Duodenal mucosa (tissue), 2 donors: ENCODE results near the gene KCTD15.

Experiments
- H3K27ac ChIP-seq: one replicate; pipeline ENCODE4 v1.7.0; 2013; ENCODE audit warnings: low read depth, low read length
- H3K27me3 ChIP-seq, 2 donors: one replicate each; pipeline ENCODE4 v1.7.0; 2013; ENCODE audit warnings: low read length in 2 of 2, control low read depth in 1 of 2; ENCODE audit not compliant: insufficient read depth in 2 of 2, control insufficient read depth in 1 of 2
- H3K36me3 ChIP-seq, 2 donors: one replicate each; pipeline ENCODE4 v1.7.0; 2013; ENCODE audit warnings: low read length in 2 of 2, control low read depth in 1 of 2; ENCODE audit not compliant: insufficient read depth in 2 of 2, control insufficient read depth in 1 of 2
- H3K4me1 ChIP-seq, 2 donors: one replicate each; pipeline ENCODE4 v1.7.0; 2013; ENCODE audit warnings: low read length in 2 of 2, control low read depth in 1 of 2; ENCODE audit not compliant: insufficient read depth in 2 of 2, control insufficient read depth in 1 of 2
- H3K4me3 ChIP-seq, 2 donors: one replicate each; pipeline ENCODE4 v1.7.0; 2013; ENCODE audit warnings: low read length in 2 of 2, low read depth in 1 of 2
- H3K9ac ChIP-seq, 2 donors: one replicate each; pipeline ENCODE4 v1.7.0; 2013; ENCODE audit warnings: low read length in 2 of 2, low read depth in 1 of 2
- H3K9me3 ChIP-seq, 2 donors: one replicate each; pipeline ENCODE4 v1.7.0; 2013; ENCODE audit warnings: low read length in 2 of 2, control low read depth in 1 of 2; ENCODE audit not compliant: control insufficient read depth in 1 of 2

Gene KCTD15

DNA sequence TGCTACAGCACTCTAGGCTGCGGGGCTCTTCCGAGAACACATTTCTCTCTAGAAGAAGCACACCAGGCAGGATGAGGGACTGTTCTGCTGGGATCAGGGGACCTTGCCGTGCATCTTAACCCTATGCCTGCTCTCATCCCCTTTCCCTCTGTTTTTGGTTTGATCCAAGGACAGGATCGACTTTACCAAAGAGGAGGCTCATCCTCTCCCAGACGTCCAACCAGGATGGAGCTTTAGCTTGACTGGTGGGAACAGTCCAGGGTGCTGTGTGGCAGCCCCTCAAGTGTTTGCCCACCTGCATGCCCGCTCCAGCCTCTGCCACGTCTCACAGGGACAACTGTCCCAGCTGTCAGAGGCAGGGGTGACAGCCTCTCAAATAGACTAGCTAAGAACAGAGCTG is 42.3 kb upstream of the KCTD15 start:
- H3K27ac ChIP-seq = no peak overlapping the region
- no peaks in the 10 kb centered on the region for H3K36me3 ChIP-seq
- H3K4me3 ChIP-seq = no peak overlapping the region
- no peaks in the 10 kb centered on the region for H3K27me3 ChIP-seq
- no peaks in the 10 kb centered on the region for H3K9me3 ChIP-seq
- no peak overlapping the region for H3K9ac ChIP-seq
- no peaks in the 10 kb centered on the region for H3K4me1 ChIP-seq

DNA sequence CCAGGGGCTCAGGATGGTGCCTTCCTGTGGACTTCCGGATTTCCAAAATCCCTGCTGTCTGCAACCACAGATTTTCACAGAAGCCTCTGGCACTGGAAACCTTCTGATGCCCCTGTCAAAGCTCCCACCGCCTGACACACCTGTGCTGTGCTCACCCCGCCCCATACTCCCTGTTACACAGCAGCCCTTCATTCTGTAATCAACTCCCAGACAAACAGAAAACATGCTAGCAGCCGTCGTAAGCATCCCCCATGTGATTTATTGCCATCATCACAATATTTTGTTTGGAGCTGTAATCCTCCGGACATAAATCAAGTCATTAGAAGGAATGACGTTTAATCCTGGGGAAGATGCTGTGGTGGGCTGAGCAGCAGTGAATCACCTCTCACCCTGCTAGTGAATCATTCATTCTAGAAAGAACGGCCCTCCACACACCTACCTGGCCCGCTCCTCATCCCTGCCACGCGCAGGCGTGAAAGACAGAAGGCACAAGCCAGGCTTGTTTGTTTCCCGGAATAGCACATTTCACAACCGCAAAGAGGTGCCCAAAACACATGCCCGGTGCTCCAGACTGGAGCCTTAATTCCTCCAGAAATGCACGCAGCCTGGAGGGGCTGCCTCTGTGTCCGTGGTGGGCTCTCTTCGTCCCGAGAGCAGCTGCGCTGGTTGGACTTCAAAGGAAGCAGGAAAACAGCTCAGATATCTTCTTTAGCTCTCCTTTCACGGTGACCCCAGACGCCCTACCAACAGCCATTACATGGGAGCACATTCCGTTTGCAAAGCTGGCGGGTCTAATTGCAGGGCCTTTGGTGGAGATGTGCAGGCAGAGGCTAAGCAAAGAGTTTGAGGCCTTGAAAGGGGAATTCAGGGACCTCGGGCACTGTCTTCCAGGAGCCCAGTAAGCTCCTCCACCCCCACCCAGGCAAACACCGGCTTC is 41.3 kb upstream of the KCTD15 start:
- H3K36me3 ChIP-seq = no peaks in the 10 kb centered on the region
- no peaks in the 10 kb centered on the region for H3K4me1 ChIP-seq
- H3K9ac ChIP-seq = no peak overlapping the region
- no peaks in the 10 kb centered on the region for H3K9me3 ChIP-seq
- no peak overlapping the region for H3K4me3 ChIP-seq
- no peaks in the 10 kb centered on the region for H3K27me3 ChIP-seq
- H3K27ac ChIP-seq = no peak overlapping the region

DNA sequence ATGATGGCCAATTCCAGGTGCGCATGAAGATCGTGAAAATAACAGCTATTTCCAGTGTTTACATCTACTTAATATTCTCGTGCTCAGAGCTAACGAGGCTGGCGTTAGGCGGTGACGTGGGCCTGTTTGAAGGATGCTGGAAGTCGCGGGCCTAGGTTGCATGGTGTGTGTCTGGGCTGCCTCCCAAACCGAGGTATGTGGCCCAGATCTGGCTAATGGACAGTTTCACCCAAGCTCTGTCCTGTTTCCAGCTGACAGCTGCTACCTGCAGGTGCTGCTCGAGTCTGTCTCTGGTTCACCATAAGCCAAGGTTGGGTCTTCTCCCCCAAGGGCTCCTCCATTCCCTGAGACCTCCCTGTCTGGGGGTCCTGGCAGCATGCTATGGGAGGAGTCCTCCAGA is 40.5 kb upstream of the KCTD15 start:
- H3K4me3 ChIP-seq = no peak overlapping the region
- no peak overlapping the region for H3K9ac ChIP-seq
- H3K27me3 ChIP-seq = no peaks in the 10 kb centered on the region

DNA sequence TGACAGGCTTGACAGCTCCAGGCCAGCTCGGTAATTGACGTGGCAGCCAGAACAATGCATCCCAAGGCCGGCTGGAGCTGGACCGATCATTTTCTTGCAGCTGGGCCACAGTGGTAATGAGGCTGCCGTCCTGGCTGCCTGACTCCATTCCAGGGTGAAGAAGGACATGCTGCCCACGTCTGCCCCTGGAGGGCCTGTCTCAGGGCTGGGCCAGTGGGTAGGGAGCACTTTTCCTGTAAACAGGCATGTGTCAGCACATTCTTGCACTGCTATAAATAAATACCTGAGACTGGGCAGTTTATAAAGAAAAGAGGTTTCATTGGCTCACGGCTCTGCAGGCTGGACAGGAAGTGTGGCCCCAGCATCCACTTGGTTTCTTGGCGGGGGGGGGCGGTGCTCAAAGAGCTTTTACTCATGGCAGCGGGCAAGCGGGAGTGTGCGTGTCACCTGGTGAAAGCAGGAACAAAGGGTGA is 38.1 kb upstream of the KCTD15 start:
- no peaks in the 10 kb centered on the region for H3K27me3 ChIP-seq
- H3K36me3 ChIP-seq = no peaks in the 10 kb centered on the region
- H3K4me1 ChIP-seq = no peaks in the 10 kb centered on the region
- no peak overlapping the region for H3K4me3 ChIP-seq
- no peaks in the 10 kb centered on the region for H3K9me3 ChIP-seq
- no peak overlapping the region for H3K27ac ChIP-seq
- no peak overlapping the region for H3K9ac ChIP-seq

More for the DNA sequence above, 40.5 kb upstream of the KCTD15 start:
- Histone ChIP-seq H3K36me3 (no peaks in the 10 kb centered on the region), H3K27ac (no peak overlapping the region), H3K4me1 (no peaks in the 10 kb centered on the region), H3K9me3 (no peaks in the 10 kb centered on the region)

DNA sequence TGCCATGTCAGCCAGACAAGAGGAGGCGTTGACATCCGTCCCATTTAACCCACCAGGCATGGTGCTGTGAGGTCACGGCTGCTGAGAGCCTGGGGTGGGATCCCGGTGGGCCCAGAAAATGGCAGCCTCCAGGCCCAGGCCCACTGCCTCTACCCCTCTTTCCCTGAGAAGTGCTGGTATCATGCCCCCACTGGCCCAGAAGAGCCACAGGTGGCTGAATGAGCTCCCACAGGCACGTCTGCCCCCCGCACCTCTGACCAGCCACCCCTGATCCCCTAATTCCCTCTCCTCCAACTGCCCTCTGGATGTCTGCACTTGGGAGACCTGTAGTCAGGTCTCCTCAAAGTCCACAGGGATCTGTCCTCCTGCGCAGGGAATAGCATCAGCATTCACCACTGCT is 37.3 kb upstream of the KCTD15 start:
- Histone ChIP-seq H3K4me1 (no peaks in the 10 kb centered on the region), H3K36me3 (no peaks in the 10 kb centered on the region), H3K4me3 (no peak overlapping the region), H3K9ac (no peak overlapping the region), H3K27me3 (no peaks in the 10 kb centered on the region), H3K27ac (no peak overlapping the region), H3K9me3 (no peaks in the 10 kb centered on the region)

DNA sequence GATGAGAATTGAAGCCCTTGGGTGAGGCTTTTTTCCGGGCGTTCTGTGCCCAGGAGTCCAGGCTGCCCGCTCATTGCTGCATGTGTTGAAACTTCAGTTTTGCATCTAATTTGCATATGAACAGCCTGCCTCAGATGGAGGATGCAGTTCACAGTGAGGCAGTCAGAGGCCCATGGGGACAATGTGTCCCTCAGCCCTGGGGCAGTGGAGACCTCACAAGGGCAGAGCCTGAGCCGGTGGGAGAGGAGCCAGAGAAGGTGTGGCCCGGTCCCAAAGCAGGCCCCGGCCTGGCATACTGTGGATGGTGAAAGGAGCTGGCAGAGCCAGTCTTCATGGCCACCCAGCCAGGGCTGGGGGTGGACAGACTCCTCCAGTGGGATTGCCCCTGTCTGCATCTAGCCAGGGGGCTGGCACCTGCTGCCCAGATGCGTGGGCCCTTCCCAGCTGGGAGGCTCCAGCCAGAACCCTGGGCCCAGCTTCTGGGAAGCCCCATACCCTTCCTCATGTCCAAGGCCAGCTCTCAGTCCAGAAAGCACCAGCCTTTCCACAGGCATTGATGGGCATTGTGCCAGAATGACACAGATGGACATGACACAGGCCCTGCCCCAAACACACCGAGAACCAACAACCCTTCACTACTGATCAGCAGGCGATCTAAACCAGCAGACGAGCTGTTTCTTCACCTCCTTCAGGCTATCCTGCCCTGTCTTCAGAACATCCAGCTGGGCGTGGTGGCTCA is 32.9 kb upstream of the KCTD15 start:
- H3K9ac ChIP-seq = no peak overlapping the region
- H3K4me1 ChIP-seq = no peaks in the 10 kb centered on the region
- no peak overlapping the region for H3K4me3 ChIP-seq
- no peaks in the 10 kb centered on the region for H3K9me3 ChIP-seq
- H3K27me3 ChIP-seq = no peaks in the 10 kb centered on the region
- no peaks in the 10 kb centered on the region for H3K36me3 ChIP-seq
- no peak overlapping the region for H3K27ac ChIP-seq

DNA sequence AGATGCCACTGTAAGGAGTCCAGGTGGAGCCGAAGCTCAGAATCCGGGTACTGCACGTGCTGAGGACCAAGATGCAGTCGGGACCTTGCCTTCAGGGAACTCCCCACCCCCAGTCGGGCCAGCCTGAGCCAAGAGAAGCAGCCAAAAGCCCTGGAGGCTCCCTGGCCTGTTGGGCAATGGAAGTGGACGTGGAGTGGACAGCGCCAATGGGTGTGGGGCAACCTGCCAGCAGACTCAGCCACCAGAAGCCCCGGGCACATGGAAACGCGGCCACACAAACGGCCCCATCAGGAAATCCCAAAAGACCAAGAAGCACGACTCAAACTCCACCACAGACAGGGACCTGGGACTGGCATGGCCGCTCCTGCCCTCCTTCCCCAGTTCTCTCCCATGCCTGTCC is 30.0 kb upstream of the KCTD15 start:
- Histone ChIP-seq H3K27ac (no peak overlapping the region), H3K4me1 (no peaks in the 10 kb centered on the region), H3K36me3 (no peaks in the 10 kb centered on the region), H3K9me3 (no peaks in the 10 kb centered on the region), H3K27me3 (peaks cover 0 to 5% of the 10 kb centered on the region in 2 donors), H3K4me3 (no peak overlapping the region), H3K9ac (no peak overlapping the region)

DNA sequence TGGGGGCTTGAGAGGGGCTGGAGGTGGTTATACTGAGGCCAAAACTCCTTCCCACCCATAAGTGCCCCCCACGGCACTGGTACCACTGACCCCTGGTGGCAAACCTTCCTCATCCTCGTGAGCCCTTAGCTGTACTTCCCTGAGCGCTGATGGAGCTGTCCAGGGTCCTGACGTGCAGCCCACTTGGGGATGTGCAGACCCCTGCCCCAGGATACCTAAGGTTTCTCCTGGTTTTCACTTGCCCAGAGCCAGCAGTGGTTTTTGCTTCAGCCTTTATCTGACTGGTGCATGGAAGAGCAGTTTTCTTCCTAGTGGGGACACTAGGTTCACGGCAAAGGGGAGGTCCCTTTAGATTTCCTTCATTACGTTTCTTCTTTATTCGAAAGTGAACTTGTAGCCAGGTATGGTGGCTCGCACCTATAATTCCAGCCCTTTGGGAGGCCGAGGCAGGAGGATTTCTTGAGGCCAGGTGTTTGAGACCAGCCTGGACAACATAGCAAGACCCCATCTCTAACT is 28.7 kb upstream of the KCTD15 start:
- H3K27me3 ChIP-seq = peaks cover 0 to 5% of the 10 kb centered on the region in 2 donors
- H3K27ac ChIP-seq = no peak overlapping the region
- no peaks in the 10 kb centered on the region for H3K9me3 ChIP-seq
- no peaks in the 10 kb centered on the region for H3K36me3 ChIP-seq
- no peak overlapping the region for H3K9ac ChIP-seq
- no peak overlapping the region for H3K4me3 ChIP-seq
- no peaks in the 10 kb centered on the region for H3K4me1 ChIP-seq

DNA sequence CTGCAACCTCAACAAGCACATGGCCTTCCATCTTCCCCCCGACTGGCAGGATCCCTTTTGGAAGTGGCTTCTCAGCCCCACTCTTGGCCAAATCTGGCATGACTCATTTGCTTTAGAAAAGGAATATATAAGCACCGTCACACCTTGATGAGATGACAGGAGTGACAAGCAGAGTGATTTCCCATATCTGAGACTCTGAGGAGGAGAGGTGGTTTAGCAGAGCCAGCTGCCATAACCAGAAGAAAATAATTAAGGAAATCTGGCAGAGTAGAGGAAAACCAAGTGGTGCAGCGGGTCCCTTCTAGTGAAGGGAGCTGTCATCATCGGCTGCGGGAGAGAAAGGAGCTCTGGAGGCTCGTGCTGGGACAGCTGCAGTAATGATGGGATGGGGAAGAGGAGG is 27.5 kb upstream of the KCTD15 start:
- no peak overlapping the region for H3K9ac ChIP-seq

DNA sequence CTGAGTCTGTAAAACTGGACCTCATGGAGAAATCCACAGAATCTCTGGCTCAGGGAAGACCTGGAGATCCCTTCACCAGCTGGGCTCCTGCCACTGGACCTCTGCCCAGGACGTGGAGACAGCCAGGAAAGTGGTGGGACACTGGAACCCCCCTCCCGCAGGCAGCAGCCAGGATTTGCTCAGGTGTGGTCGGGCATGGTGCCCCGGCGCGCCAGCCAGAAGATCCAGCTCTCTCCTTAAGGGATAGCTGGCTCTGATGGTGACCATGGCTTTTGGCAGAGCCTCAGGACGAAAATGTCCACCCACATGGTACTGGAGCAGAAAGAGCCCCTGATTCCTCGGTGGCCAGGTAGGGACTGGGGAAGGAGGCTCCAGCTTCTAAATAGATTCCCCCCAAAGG is 26.6 kb upstream of the KCTD15 start:
- H3K9me3 ChIP-seq = no peaks in the 10 kb centered on the region
- H3K27me3 ChIP-seq = peaks cover 0 to 5% of the 10 kb centered on the region in 2 donors
- no peaks in the 10 kb centered on the region for H3K36me3 ChIP-seq
- H3K27ac ChIP-seq = no peak overlapping the region
- no peaks in the 10 kb centered on the region for H3K4me1 ChIP-seq
- H3K4me3 ChIP-seq = no peak overlapping the region
- H3K9ac ChIP-seq = no peak overlapping the region

More for the DNA sequence above, 27.5 kb upstream of the KCTD15 start:
- H3K9me3 ChIP-seq = no peaks in the 10 kb centered on the region
- no peak overlapping the region for H3K4me3 ChIP-seq
- no peaks in the 10 kb centered on the region for H3K36me3 ChIP-seq
- H3K27ac ChIP-seq = no peak overlapping the region
- H3K27me3 ChIP-seq = peaks cover 0 to 5% of the 10 kb centered on the region in 2 donors
- no peaks in the 10 kb centered on the region for H3K4me1 ChIP-seq
